ENCODE measurements around the gene PDZD7.

GRCh38 chr10:100996678-100997359, 34.1 kb downstream of the PDZD7 start:
- TF ChIP-seq POLR2A (IDR thresholded peaks at IDR 0.05) = no peak
- TF ChIP-seq CTCF (IDR thresholded peaks at IDR 0.05) = peak in 1 of 4 experiments; percentile 9
